Measurements from ENCODE around the gene ZNF317. TPM values are rescaled to one million over a fixed set of nuclear protein-coding genes. Genes with fewer than 3 reads are reported as not detected.

ZNF317 gene
- total RNA-seq = 10 to 100 TPM in 3 of 4 donors, 1 to 10 TPM in 1; 9.1 to 15.0 (median 12.2) TPM

DNA sequence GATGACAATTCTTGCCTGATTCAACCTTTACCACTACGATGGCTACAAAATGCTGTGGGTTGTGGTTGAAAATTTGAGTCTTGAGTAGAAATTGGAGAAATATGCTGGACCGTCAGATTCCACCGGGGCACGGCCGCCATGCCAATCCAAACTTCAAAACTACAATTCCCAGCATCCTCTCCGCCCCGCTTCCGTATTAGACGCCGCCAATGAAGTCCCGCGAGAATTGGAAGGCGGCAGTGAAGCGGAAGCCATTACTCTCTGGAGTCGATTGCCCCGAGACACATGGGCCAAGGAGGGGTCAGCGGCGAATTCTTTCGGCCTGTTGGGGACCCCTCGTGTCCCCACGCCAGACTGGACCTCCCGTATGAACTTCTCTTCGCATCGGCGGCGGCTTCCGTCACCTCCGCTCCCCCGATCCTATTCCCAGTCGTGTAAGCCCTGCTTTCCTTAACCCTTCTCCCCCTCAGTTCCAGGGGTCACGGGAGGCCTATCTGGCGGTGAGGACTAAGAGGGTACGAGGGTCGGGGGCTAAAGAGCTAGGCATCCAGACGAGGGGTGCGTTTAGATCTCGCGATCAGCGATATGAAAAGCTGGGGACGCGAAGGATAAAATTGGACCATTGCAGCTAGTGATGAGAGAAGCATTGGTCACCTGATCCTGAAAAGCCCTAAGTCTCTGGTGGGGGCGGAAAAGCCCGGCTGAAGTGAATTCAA lies at the start of gene ZNF317:
Gene ZNF317 (plus strand): TSS at position 239 of the 716 bp plus-strand sequence. CDS start 15,620 bp downstream, outside the sequence.
- intact Hi-C loops (cut with DNase I; ENCODE audit: low total_unique reads) = loop anchor here (1.0 to 10.0 kb wide), 6 partner anchors 168 to 695 kb away; partner anchors contain the start of genes MBD3L1, PIN1, ZNF266 and ZNF558

DNA sequence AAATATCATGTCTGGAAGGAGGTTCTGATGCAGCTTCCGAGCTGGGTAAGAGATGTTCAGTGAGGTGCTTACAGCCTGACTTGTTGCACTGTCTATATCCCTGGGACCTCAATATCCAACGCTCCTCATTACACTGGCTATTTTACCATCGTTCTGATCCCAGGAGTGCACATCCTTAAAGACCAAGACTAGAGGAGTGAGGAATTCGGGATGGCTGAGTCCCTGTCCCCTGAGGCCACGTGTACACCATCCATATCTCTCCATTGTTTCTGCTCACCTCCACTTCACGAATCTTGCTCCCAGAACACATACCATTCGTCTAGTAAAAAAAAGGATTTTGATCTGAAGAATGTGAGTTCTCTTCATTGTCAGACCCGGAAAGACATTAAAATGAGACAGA lies 32.8 kb upstream of the ZNF317 start, which contains the start of gene OR7G2:
Gene OR7G2 (minus strand): TSS at position 101 of the 400 bp plus-strand sequence. CDS start 4,232 bp downstream, outside the sequence.
- TF ChIP-seq, protein P1, sequence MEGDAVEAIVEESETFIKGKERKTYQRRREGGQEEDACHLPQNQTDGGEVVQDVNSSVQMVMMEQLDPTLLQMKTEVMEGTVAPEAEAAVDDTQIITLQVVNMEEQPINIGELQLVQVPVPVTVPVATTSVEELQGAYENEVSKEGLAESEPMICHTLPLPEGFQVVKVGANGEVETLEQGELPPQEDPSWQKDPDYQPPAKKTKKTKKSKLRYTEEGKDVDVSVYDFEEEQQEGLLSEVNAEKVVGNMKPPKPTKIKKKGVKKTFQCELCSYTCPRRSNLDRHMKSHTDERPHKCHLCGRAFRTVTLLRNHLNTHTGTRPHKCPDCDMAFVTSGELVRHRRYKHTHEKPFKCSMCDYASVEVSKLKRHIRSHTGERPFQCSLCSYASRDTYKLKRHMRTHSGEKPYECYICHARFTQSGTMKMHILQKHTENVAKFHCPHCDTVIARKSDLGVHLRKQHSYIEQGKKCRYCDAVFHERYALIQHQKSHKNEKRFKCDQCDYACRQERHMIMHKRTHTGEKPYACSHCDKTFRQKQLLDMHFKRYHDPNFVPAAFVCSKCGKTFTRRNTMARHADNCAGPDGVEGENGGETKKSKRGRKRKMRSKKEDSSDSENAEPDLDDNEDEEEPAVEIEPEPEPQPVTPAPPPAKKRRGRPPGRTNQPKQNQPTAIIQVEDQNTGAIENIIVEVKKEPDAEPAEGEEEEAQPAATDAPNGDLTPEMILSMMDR (IDR thresholded peaks at IDR 0.05 in 4 of 5, conservative IDR thresholded peaks at IDR 0.05 in 1 of 5) = no peak
- no peak for TF ChIP-seq POLR2A (IDR thresholded peaks at IDR 0.05)
- no peaks in the 10 kb centered on the region for H3K27me3 ChIP-seq
- no peaks in the 10 kb centered on the region for H3K4me1 ChIP-seq
- intact Hi-C loops (cut with DNase I; ENCODE audit: low total_unique reads) (no loop called here), in situ Hi-C loops (cut with MboI; ENCODE audit: low sequenced_read_pairs in 4 of 4) (loop anchor here in 1 of 4 donors (10.0 kb wide), 1 partner anchor 57 kb away; no protein-coding TSS in a partner anchor)
- ATAC-seq (no peak), DNase-seq (no peak)
- H3K27ac ChIP-seq = no peak within 1 kb of the TSS
- no peak within 1 kb of the TSS for H3K4me3 ChIP-seq
- no peaks in the 10 kb centered on the region for H3K9me3 ChIP-seq
- H3K36me3 ChIP-seq = no peaks in the 10 kb centered on the region

More for the DNA sequence above, at the start of gene ZNF317:
- Histone ChIP-seq H3K4me1 (peaks cover 16 to 23% of the 10 kb centered on the region in 2 donors), H3K36me3 (no peaks in the 10 kb centered on the region), H3K27me3 (no peaks in the 10 kb centered on the region), H3K9me3 (peaks cover 0 to 4% (median 4%) of the 10 kb centered on the region in 3 donors), H3K27ac (peak within 1 kb of the TSS; percentile 90 to 93 (median 92)), H3K4me3 (peak within 1 kb of the TSS; percentile 84 to 88 (median 87))
- ATAC-seq (peak; percentile 99), DNase-seq (peak; percentile 87 to 91)
- TF ChIP-seq, protein P1 (IDR thresholded peaks at IDR 0.05 in 4 of 5, conservative IDR thresholded peaks at IDR 0.05 in 1 of 5) = no peak
- peak; percentile 28 to 70 for TF ChIP-seq POLR2A (IDR thresholded peaks at IDR 0.05)
- in situ Hi-C loops (cut with MboI; ENCODE audit: low sequenced_read_pairs in 4 of 4) = loop anchor here in 1 of 4 donors (25.0 kb wide), 1 partner anchor 297 kb away; the partner anchor contains the start of gene ZNF266

GRCh38 chr19:9109959-9110358 lies 30.2 kb upstream of the ZNF317 start:
- TF ChIP-seq, protein P1 (IDR thresholded peaks at IDR 0.05 in 4 of 5, conservative IDR thresholded peaks at IDR 0.05 in 1 of 5) = no peak
- TF ChIP-seq POLR2A (IDR thresholded peaks at IDR 0.05) = no peak
- in situ Hi-C loops (cut with MboI; ENCODE audit: low sequenced_read_pairs in 4 of 4) = loop anchor here in 1 of 4 donors (10.0 kb wide), 1 partner anchor 55 kb away; no protein-coding TSS in a partner anchor

DNA sequence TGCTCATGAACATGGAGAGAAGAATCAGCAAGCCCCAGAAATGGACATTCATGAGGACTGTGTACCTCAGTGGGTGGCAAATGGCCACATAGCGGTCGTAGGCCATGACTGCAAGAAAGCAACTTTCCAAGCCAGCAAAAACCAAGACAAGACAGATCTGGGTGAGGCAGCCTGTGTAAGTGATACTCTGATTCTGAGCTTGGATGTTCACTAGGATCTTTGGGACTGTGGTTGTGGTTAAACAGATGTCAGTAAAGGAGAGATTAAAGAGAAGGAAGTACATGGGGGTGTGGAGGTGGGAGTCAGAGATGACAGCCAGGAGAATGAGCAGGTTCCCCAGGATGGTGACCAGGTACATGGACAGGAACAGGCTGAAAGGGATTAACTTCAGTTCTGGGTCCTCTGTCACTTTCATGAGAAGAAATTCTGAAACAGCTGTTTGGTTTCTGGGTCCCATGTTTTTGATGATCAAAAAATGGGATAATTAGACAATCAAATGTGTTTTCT lies 24.8 kb upstream of the ZNF317 start, which contains the start of gene OR7G1:
Gene OR7G1 (minus strand): TSS at position 457 of the 507 bp plus-strand sequence. CDS start 0 bp downstream, at position 457.
- H3K27me3 ChIP-seq = no peaks in the 10 kb centered on the region
- intact Hi-C loops (cut with DNase I; ENCODE audit: low total_unique reads) = no loop called here
- no peak for DNase-seq

More at GRCh38 chr19:9109959-9110358, 30.2 kb upstream of the ZNF317 start:
- no peak overlapping the region for H3K4me3 ChIP-seq
- H3K4me1 ChIP-seq = no peaks in the 10 kb centered on the region
- no peaks in the 10 kb centered on the region for H3K9me3 ChIP-seq
- no peak overlapping the region for H3K27ac ChIP-seq
- no peaks in the 10 kb centered on the region for H3K36me3 ChIP-seq
- no peaks in the 10 kb centered on the region for H3K27me3 ChIP-seq
- intact Hi-C loops (cut with DNase I; ENCODE audit: low total_unique reads) = no loop called here
- DNase-seq = no peak
- no peak for ATAC-seq

More for the DNA sequence above, 24.8 kb upstream of the ZNF317 start, which contains the start of gene OR7G1:
- Histone ChIP-seq H3K9me3 (no peaks in the 10 kb centered on the region), H3K4me3 (no peak within 1 kb of the TSS), H3K36me3 (no peaks in the 10 kb centered on the region), H3K27ac (no peak within 1 kb of the TSS), H3K4me1 (no peaks in the 10 kb centered on the region)
- in situ Hi-C loops (cut with MboI; ENCODE audit: low sequenced_read_pairs in 4 of 4) = no loop called here
- no peak for ATAC-seq
- TF ChIP-seq POLR2A (IDR thresholded peaks at IDR 0.05) = no peak
- TF ChIP-seq, protein P1 (IDR thresholded peaks at IDR 0.05 in 4 of 5, conservative IDR thresholded peaks at IDR 0.05 in 1 of 5) = no peak

All from gastrocnemius medialis (tissue), 4 donors.